ENCODE measurements around the gene DNAJB5.
"Not testable (repeated sequence)": the region's sequence is repeated elsewhere in the genome, so short reads cannot be mapped to it uniquely, and the experiment has no call there.

Gene DNAJB5

DNA sequence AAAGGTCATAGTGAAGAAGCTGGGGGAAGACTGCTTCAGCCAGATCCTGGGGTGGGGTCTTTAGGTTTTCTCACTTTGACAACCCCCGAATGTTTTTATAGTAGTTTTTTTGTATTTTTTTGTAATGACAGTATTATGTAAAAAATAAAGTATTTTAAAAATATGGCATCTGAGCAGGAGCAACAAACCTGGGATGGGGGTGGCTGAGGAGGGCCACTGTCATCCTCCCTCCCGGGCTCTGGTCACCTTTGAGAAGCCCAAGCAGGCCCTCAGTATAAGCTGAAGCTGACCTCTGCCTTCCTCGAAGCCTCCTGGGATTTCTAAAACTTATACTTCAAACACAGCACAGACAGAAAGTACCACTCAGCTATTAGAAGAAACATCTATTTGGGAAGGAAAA lies 8.7 kb downstream of the DNAJB5 start:
- no peak for DNase-seq (ENCODE audit: low read depth in 1 of 2, low spot score in 1 of 2)

DNA sequence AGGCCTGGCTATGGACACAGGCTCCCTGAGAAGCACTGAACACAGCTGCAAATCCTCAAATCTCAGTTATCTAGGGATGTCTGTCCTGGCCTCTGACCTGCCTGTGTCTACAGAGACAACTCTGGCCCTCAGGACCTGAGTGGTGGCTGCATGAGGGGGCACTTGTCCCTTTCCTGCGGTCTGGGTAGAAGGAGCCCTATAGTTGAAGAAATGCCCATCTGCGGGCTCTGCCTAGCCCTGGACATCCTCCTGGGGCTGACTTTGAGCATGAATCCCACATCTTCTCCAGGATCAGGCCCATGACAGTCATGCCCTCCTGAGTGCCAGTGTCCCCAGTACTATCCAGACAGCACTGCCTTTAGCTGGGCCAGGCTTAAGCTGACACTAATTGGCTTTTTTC lies 10.0 kb downstream of the DNAJB5 start:
- DNase-seq (ENCODE audit: low read depth in 1 of 2, low spot score in 1 of 2), result no peak

DNA sequence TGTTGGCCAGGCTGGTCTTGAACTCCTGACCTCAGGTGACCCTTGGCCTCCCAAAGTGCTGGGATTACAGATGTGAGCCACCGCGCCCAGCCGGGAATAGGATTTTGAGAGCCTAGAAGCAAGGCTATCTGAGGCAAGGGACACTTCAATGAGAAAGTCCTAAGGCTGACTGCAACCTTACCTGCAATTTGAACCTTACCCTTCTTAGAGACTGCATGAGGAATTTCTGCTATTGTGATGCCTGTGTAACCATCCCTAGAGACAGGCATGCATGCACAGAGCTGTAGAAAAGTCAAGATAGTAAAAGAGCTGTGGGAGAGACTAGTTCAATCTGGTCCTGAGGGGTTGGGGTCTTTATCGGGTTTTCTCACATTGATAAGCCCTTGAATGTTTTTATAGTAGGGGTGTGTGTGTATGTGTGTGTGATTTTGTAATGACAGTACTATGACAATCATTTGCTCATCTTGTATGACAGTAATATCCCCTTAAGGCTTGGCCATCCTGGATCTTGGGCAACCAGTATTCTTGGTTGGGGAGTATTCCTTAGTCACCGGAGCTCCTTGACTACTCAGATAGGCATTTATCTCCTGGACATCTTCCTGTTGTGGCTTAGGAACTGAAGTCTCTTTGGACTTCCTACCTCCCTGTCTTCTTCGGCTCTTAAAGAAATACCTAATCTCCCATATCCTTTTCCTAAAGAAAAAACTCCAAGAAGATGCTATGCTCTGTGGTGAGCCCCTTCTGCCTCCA lies 11.2 kb downstream of the DNAJB5 start:
- no peak for DNase-seq (ENCODE audit: low read depth in 1 of 2, low spot score in 1 of 2)

DNA sequence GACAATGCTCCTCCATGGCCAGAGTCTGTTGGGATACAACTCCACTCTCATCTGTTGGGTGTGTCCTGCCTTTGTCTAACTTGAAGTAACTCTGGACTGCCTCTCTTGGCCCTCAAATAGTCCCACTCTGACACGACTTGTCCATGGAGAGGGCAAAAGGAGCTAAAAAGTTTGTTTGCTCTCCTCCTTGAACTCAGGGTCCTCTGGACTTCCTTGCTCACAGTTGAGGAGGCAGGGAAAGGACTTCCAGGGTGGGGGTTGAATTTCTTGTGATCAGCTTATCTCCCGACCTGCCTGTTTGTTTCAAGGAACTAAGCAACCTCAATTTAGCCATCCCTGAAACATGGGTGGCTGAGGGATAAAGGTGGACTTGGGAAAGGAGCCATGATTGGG lies 11.7 kb downstream of the DNAJB5 start:
- no peak for DNase-seq (ENCODE audit: low read depth in 1 of 2, low spot score in 1 of 2)

DNA sequence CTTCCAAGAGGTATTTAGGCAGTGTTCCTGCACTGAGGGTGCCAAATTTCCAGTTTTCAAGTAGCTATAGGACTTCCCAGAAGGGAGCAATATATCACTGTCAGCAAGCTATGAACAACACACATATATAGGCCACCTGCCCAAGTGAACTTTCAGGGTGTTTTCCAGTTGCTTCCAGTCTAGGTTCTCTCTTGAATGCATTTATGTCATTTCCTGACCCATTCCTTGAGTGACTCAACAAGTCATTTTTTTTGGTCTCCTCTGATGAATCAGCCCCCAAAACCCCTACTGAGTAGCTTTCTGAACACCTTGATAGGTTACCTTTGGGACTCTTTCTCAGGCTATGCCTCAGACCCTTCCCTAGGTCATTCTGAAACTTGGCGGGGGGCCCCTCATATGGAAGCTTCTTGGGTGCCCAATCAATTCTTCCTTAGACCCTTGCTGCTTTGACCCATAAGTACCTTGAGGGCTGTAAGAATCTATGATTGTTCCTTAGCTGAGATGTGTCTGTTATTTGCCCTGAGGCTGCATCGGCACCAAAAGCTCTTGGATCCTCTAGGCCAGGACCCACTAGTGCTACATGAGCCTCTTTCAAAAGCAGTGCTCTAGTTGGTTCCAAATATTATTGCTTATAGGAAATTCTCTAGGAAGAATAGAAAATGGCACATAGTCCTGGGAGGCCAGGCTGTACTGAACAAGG lies 12.4 kb downstream of the DNAJB5 start:
- DNase-seq (ENCODE audit: low read depth in 1 of 2, low spot score in 1 of 2), result no peak

DNA sequence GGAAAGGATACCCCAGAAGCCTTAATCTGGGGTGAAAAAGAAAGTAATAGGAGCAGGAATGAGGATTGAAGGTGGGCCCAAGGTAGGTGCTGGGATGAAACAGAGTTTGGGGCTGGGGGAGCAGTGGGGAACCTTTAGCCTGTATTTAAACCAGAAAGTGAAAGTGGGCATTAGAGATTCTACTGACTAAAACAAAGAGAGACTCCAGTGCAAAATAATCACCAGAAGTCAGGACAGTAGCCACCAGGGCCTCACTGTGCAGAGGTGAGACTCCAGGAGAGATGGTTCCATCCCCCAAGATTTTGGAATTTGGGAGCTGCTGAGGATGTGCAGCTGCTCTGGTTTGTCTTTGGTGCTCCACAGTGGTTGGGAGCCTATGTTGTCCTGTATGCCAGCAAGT lies 13.1 kb downstream of the DNAJB5 start:
- no peak for DNase-seq (ENCODE audit: low read depth in 1 of 2, low spot score in 1 of 2)

DNA sequence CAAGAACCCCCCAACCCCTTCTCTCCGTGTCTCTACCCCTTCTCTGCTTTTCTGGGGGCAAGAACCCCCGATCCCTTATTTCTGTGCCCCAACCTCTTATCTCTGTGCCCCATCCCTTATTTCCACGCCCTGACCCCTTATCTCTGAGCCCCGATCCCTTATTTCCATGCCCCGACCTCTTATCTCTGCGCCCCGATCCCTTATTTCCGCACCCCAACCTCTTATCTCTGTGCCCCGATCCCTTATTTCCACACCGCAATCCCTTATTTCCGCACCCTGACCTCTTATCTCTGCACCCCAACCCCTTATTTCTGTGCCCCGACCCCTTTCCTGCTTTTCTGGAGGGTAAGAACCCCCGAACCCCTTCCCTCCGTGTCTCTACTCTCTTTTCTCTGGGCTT lies 14.8 kb downstream of the DNAJB5 start:
- DNase-seq (ENCODE audit: low read depth in 1 of 2, low spot score in 1 of 2), result not testable (repeated sequence)

DNA sequence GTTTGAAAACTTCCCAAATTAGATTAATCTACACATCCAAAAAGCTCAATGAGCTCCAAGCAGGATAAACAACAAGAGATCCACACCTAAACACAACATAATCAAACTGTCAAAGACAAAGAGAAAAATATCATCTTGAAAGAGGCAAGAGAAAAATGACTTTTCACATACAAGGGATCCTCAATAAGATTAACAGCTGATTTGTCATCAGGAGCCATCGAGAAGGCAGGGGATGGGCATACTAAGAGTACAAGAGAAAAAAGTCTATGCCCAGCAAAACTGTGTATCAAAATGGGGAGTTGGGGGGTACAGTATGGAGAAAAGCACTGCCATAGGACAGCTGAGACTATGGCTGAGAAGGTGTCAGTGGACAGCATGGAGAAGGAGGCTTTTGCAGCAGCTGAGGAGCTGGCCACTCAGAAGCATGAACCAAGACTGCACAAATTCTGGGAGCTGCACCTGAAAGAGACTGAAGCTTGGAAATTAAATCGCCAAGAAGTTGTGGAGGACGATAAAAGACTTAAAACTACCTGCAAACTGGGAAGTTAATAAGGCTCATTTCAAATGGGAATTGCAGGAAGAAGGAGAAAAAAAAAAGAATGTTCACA lies 20.9 kb downstream of the DNAJB5 start:
- DNase-seq (ENCODE audit: low read depth in 1 of 2, low spot score in 1 of 2), result no peak

DNA sequence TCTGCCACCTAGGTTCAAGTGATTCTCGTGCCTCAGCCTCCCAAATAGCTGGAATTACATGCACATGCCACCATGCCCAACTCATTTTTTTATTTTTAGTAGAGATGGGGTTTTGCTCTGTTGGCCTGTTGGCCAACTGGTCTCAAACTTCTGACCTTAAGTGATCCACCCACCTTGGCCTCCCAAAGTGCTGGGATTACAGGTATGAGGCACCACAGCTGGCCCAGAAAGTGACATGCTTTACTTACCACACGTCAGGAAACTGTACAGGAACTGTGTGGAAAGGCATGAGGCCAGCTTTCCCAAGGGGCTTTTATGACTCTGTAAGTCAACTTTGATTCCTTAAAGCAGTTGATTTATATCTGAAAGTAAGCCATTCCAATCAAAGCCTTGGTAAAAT lies 25.0 kb downstream of the DNAJB5 start:
- DNase-seq (ENCODE audit: low read depth in 1 of 2, low spot score in 1 of 2), result no peak

DNA sequence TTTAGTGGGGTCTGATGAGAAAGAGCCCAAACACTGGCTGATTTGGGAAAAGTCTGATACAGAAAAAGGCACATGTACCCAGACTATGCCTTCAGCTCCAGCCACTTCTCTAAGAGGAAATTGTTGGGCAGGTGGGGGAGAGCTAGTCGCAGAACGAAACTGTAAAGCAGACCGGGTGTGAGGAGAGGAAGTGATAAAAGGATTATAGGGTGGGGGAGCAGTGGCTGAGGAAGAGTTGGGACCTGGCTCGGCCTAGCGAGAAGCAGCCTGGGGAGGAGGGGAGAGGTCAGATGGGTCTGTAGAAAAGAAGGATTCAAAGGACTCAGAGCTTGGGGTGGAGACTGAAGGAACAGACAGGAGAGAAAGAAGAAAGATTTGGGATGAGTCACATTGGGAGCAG lies 33.9 kb downstream of the DNAJB5 start:
- DNase-seq (ENCODE audit: low read depth in 1 of 2, low spot score in 1 of 2), result not testable (repeated sequence)

DNA sequence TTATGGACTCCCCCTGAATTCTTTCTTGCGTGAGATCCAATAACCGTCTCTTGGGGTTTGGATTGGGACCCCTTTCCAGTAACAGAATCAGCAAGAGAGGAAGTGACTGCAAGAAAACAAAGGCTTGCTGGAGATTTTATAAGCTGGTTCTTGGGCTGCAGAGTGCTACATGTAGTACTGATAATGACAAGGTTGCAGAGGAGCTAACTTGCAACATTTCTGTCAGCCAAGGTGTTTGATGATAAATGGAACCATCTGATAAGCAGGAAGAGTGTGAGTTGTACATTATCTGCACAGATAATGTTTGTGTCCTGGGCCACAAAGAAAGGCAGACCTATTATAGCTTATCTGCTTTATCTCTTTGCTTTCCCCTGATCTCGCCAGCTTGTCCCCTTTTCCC lies 37.1 kb downstream of the DNAJB5 start:
- DNase-seq (ENCODE audit: low read depth in 1 of 2, low spot score in 1 of 2), result no peak

DNA sequence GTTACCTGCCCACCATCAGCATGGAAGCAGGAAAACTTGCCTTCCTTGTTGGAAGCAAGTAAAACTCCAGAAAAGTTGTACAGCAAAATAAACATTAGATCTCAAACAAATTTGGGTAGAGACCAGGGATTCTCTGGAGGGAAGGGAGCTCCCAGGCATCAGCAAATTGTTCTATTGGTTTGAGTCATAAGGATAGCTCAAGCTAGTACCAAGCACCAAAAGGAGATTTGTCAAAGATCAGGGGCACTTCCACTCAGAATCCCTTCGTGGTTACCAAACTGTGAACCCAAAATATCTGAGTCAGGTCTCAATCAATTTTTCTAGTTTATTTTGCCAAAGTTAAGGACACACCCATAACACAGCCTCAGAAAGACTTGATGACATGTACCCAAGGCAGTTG lies 37.8 kb downstream of the DNAJB5 start:
- DNase-seq (ENCODE audit: low read depth in 1 of 2, low spot score in 1 of 2), result no peak

DNA sequence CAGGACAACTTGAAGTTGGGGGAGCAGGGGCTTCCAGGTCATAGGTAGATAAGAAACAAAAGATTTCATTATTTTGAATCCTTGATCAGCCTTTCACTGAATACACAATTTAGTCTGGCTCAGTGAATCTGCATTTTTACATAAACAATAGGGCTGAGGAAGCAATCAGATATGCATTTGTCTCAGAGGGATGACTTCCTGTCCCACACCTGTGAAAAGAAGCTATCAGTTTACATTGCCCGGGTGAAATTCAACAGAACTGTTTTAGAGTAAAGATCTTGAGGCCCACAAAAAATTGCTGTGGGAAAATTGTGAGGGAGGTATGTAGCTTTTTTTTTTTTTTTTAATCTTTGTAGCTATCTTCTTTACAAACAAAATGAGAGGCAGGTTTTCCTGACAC lies 38.3 kb downstream of the DNAJB5 start:
- DNase-seq (ENCODE audit: low read depth in 1 of 2, low spot score in 1 of 2), result no peak

DNA sequence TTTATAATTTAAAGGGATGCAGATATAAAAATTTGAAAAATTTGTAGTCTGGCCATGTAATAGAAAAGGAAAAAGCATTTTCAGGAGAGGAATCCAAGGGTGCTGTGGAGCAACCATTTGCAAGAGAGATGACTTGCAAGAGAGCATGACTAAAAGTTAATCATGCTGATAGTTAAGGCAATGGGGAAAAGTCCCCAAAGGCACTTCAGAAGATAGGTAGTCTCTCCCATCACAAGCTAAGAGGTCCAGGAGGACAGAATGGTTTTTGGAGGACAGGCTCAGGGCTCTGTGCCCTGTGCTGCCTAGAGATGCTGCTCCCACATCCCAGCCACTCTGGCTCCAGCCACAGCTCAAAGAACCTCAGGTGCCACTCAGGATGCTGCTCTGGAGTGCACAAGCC lies 38.8 kb downstream of the DNAJB5 start:
- DNase-seq (ENCODE audit: low read depth in 1 of 2, low spot score in 1 of 2), result no peak

DNA sequence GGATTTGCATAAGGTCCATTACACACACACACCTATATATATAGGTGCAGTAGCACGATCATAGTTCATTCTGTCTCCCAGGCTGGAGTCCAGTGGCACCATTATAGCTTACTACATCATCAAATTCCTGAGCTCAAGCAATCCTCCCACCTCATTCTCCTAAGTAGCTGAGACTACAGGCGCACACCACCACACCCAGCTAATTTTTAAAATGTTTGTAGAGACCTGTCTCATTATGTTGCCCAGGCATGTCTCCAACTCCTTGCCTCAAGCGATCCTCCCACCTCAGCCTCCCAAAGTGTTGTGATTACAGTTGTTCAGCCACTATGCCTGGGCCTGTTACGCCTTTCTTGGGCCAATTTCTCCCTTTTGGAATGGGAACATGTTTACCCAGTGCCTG lies 39.7 kb downstream of the DNAJB5 start:
- DNase-seq (ENCODE audit: low read depth in 1 of 2, low spot score in 1 of 2), result no peak

DNA sequence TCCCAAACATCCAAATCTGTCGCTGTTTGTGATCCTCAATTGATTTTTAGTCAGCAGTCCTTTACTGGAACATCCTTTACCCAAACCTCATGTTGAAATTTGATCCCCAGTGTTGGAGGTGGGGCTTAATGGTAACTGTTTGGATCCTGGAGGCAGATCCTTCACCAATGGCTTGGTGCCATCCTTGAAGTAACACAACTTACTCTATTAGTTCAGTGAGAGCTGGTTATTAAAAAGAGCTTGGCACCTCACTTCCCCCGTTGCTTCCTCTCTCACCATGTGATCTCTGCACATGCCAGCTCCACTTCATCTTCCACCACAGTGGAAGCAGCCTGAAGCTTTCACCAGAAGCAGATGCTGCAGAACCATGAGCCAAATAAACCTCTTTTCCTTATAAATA lies 40.3 kb downstream of the DNAJB5 start:
- DNase-seq (ENCODE audit: low read depth in 1 of 2, low spot score in 1 of 2), result no peak

DNA sequence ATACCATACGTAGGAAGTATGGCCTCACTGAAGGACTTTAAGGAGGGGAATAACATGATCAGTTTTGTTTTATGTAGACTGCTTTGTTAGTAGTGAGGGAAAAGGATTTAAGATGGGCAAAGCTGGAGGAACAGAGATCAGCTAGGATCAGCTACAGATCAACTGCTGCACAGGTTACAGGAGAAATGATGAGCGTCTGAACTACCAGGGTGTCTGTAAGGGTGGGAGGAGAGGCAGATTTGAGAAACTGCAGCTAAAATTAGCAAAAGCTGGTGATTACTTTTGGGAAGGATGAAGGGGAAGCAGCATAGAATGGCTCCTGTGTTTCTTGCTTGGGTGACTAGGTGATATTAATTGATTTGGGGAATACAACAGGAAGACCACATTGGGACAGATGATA lies 43.6 kb downstream of the DNAJB5 start:
- no peak for DNase-seq (ENCODE audit: low read depth in 1 of 2, low spot score in 1 of 2)

DNA sequence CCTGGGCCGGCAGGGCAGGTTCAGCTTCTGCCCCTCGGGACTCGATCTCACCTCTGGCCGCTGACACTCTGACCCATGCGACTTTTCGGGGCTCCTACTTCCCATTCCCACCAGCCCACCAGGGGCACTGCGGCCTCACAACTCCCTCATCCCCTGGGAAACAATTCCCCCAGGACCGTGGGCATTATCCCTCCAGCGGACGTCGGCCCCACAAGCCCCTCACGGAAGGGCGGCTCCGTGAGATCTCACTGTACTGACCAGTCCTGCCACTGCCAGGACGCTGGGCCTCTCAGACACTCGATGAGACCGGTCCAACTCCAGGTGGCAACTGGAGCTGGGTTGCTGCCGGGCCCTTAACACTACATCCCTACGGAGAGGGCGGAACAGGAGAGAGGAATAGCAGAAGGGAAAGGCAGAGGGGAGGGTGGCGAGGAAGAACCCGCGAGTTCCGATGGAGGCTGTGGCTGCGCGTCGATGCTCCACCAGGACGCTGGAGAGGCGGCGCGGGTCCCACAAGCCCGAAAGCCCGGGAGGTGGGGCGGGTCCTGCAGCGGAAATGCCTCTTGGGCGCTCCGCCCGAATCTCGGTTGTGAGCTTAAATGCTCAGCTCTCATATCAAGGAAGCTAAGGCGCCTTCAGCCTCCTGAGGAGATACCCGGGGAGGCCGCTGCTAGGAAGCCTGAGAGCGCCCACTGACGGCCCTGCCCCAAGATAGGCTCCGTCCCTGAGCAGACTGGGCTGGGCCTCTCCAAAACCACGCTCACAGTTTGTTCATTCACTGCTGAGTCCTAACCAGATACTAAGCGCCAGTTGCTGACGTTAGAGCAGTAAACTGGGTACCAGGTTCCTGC lies 46.5 kb downstream of the DNAJB5 start:
- DNase-seq (ENCODE audit: low read depth in 1 of 2, low spot score in 1 of 2), result peak in 1 of 2 donors; percentile 18

DNA sequence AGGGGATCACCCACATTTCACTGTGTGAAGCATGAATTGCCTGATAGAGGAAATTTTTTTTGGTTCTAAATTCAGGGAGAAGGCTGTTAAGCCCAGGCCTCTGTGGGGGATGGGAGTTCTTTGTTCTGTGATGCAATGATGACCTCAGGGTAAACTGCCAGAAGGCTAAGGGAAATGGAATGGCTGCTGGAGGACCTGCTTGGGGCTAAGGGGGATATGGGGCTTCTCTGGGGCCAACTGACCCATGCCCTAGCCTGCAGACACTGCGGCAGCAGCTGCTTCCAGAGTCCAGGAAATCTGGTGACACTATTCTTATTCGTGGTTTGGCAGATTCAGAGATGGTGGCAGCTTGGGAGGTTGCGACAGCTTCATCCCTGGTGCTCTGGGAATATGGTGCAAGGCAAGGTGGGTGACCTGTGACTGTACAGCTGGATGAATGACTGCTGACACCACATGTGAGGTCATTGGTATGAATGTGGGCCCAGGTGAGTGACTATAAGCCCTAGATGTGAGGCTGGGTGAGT lies 52.6 kb downstream of the DNAJB5 start:
- no peak for DNase-seq (ENCODE audit: low read depth in 1 of 2, low spot score in 1 of 2)

DNA sequence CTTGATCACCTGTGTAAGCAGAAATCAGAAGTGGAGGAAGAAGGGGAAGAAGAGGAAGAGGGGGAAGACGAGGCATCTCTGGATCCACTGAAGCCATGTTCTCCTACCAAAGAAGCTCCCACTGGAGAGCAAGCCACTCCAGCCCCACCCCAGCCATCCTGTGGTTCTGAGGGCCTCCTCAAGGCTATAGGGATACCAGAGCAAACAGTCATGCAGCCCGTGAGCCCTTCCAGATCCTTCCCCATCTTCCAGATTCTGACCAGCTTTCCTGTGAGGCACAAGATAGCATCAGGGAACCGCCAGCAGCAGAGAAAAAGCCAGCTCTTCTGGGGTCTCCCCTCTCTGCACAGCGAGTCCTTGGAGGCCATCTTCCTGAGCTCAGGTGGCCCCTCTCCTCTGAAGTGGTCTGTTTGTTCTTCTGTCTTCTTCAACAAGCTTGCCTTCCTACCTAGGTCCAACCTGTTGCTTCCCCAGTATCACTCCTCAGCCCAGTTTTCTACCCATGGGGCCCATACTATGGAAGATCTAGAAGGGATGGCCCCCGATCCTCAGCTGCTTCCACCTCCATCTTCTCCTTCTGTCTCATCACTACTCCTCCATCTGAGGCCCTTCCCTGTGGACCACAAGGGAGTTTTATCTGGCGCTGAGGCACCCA lies 53.5 kb downstream of the DNAJB5 start:
- no peak for DNase-seq (ENCODE audit: low read depth in 1 of 2, low spot score in 1 of 2)

DNA sequence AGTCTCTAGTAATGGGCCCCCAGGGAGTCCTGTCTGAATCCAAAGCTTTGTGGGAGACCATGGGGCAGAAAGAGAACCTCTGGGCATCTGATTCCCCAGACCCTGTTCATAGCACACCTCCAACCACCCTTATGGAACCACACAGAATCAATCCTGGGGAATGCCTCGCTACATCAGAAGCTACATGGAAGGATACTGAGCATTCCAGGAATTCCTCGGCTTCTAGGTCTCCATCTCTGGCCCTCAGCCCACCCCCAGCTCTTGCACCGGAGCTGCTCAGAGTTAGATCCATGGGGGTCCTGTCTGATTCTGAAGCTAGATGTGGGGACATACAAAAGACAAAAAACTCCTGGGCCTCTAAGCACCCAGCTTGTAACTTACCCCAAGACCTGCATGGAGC lies 54.5 kb downstream of the DNAJB5 start:
- DNase-seq (ENCODE audit: low read depth in 1 of 2, low spot score in 1 of 2), result no peak

All from stimulated activated CD4-positive, alpha-beta T cell treated with anti-CD3 and anti-CD28 coated beads, Interleukin-15, amount 100 ng/mL, for 1 hour (primary cell).